Ascending aorta (tissue), 2 donors: ENCODE data around the gene SLIT3. TPM values are rescaled to one million over a fixed set of nuclear protein-coding genes. Genes with fewer than 3 reads are reported as not detected.

Experiments
- DNase-seq, 2 donors: peaks; one replicate each; pipeline ENCODE4 v3.0.0-alpha.2; 2019; ENCODE audit warnings: low spot score in 2 of 2
- H3K27ac ChIP-seq, 2 donors: fragments of 200-600 bp; sonication (generic); one replicate each; pipeline ENCODE4 v1.5.1; 2016 to 2017; ENCODE audit warnings: mild to moderate bottlenecking in 1 of 2
- H3K27me3 ChIP-seq: fragments of 200-600 bp; sonication (generic); one replicate; pipeline ENCODE4 v1.5.1; 2017
- H3K36me3 ChIP-seq, 2 donors: fragments of 200-600 bp; sonication (generic); one replicate each; pipeline ENCODE4 v1.5.1; 2016
- H3K4me1 ChIP-seq, 2 donors: fragments of 200-600 bp; sonication (generic); one replicate each; pipeline ENCODE4 v1.5.1; 2016 to 2017; ENCODE audit warnings: mild to moderate bottlenecking in 1 of 2
- H3K4me3 ChIP-seq, 2 donors: fragments of 200-600 bp; sonication (generic); one replicate each; pipeline ENCODE4 v1.5.1; 2016 to 2017; ENCODE audit warnings: mild to moderate bottlenecking in 1 of 2
- H3K9me3 ChIP-seq, 2 donors: fragments of 200-600 bp; sonication (generic); one replicate each; pipeline ENCODE4 v1.5.1; 2016
- intact Hi-C: fragments of 100-400 bp; cut with DNase I; formaldehyde crosslinking; loops from one replicate; pipeline ENCODE4 v1.15.1; 2023
- total RNA-seq: library from RNA; depleted of rRNA; stranded (reverse); fragments of >200 nt; gene quantifications from one replicate; pipeline ENCODE4 v1.1.0, GENCODE V29; 2016
- TF ChIP-seq, protein P1 (sequence below), 3 experiments: fragments of 200-600 bp in 2 of 3; fragments of 450-650 bp in 1 of 3; sonication (generic) in 2 of 3; IDR thresholded peaks; one replicate each; pipeline ENCODE4 v1.5.1; 2016 to 2019; ENCODE audit warnings: antibody characterized with exemption in 3 of 3, mild to moderate bottlenecking in 1 of 3, moderate library complexity in 1 of 3

The SLIT3 gene
- total RNA-seq, 1 donor from 2014 or later, result 128 TPM

DNA sequence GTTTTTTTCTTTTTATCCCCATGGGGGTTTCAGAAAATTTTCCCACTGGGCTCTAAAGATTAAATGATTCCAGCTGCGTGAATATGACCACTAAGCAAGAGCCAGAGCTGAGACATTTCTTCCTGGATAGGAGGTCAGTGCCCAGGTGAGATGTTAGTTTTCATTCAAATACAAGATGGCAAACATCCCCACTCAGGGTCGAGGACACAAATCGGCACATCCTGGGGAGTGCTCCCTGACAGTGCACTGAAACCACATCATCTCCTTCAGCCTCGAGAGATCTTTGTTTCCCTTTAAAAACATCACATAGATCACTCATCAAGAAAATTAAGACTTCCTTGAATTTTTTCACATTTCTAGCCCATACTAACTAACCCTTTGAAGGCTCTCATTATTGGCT lies 448.6 kb downstream of the SLIT3 start:
- TF ChIP-seq, protein P1, sequence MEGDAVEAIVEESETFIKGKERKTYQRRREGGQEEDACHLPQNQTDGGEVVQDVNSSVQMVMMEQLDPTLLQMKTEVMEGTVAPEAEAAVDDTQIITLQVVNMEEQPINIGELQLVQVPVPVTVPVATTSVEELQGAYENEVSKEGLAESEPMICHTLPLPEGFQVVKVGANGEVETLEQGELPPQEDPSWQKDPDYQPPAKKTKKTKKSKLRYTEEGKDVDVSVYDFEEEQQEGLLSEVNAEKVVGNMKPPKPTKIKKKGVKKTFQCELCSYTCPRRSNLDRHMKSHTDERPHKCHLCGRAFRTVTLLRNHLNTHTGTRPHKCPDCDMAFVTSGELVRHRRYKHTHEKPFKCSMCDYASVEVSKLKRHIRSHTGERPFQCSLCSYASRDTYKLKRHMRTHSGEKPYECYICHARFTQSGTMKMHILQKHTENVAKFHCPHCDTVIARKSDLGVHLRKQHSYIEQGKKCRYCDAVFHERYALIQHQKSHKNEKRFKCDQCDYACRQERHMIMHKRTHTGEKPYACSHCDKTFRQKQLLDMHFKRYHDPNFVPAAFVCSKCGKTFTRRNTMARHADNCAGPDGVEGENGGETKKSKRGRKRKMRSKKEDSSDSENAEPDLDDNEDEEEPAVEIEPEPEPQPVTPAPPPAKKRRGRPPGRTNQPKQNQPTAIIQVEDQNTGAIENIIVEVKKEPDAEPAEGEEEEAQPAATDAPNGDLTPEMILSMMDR (IDR thresholded peaks at IDR 0.05), result no peak
- H3K27me3 ChIP-seq, result no peaks in the 10 kb centered on the region
- no peaks in the 10 kb centered on the region for H3K36me3 ChIP-seq
- no peaks in the 10 kb centered on the region for H3K4me1 ChIP-seq
- no peak overlapping the region for H3K27ac ChIP-seq
- DNase-seq, result no peak
- intact Hi-C loops, result no loop called here
- no peaks in the 10 kb centered on the region for H3K9me3 ChIP-seq
- no peak overlapping the region for H3K4me3 ChIP-seq

DNA sequence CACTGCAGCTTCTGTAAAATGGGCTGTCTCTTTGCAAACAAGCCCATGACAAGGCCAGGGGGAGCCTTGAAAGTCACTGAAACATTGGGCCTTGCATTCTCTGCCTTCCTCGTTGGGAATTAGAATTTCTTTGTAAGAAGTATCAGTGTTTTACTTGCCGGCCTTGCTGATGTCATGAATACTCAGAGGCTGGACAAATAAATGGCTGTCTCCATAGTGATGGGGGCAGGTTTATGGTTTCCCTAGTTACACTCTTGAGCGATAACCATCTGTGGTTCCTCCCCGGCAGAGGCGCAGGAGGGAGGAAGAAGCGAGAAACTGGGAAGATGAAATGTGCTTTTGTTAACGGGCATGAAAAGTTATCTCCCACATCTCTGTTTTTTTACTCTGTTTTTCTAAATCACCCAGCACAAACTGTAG lies 449.0 kb downstream of the SLIT3 start:
- intact Hi-C loops, result no loop called here
- no peaks in the 10 kb centered on the region for H3K9me3 ChIP-seq
- H3K27me3 ChIP-seq, result no peaks in the 10 kb centered on the region
- H3K4me1 ChIP-seq, result no peaks in the 10 kb centered on the region
- no peak overlapping the region for H3K27ac ChIP-seq
- H3K36me3 ChIP-seq, result no peaks in the 10 kb centered on the region
- TF ChIP-seq, protein P1 (IDR thresholded peaks at IDR 0.05), result no peak
- no peak overlapping the region for H3K4me3 ChIP-seq
- DNase-seq, result no peak

DNA sequence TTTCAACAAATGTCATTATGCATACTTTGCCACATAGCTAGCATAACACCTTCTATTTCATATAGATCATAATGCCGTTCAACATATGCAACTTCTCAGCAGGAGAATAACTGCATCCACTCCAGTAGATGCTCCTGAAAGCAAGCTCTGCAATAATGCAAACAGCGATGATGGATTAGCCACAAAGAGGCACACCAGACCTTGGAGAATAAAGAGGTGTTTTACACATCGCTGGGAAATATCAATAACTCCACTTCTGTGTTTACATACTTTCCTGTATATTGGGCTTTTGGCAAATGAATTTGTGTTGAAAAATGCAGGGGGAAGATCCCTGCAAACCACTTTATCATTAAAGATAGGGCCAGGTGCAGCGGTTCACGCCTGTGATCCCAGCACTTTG lies 450.3 kb downstream of the SLIT3 start:
- Histone ChIP-seq H3K9me3 (no peaks in the 10 kb centered on the region), H3K27me3 (no peaks in the 10 kb centered on the region), H3K27ac (no peak overlapping the region), H3K4me1 (no peaks in the 10 kb centered on the region), H3K4me3 (no peak overlapping the region), H3K36me3 (no peaks in the 10 kb centered on the region)
- intact Hi-C loops, result no loop called here
- DNase-seq, result no peak
- TF ChIP-seq, protein P1 (IDR thresholded peaks at IDR 0.05), result no peak

DNA sequence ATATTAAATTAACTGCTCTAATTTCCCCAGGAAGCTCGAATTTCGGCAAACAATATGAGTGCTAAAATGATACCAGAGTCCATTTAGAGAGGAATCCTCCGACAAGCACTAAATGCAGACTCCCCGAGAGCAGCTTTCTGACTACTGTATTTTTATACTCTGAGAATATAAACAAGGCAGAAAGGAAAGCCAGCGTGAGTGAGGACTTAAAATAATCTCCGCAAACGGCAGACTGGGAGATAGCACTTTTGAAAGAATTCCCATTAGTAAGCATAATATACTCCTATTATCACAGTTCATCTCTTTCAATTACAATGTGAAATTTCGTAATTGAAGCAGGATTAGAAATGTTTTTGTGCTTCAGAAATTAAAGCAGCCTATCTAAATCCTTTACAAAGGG lies 452.4 kb downstream of the SLIT3 start:
- Histone ChIP-seq H3K9me3 (no peaks in the 10 kb centered on the region), H3K27me3 (no peaks in the 10 kb centered on the region), H3K4me3 (no peak overlapping the region), H3K4me1 (peaks cover 0 to 3% of the 10 kb centered on the region in 2 donors), H3K36me3 (no peaks in the 10 kb centered on the region), H3K27ac (no peak overlapping the region)
- DNase-seq, result no peak
- TF ChIP-seq, protein P1 (IDR thresholded peaks at IDR 0.05), result no peak
- intact Hi-C loops, result no loop called here

DNA sequence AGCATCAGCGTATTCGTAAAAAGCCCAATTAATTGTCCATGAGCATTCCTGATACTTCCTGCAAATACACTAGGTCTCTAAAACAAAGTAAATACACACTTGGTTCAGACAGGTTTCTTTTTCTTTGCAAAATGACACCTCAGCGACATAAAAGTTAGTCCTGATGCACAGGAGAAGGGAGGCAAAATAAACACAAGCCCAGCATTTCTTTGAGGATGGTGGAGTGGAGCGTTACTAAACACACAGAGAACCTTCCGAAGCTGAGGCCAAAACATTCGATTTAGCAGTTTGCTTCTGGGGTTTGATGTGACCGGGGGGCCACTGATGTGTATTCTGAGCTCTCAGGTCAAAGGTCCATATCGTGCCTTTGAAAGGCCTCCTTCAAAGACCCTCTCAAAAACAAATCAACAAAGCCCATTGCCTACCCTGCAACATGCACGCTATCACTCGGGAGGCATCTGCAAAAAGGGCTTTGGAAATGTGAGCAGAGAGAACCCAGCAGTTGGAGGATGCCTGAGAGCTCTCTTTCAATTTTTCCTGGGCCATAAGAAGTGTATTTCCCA lies 453.3 kb downstream of the SLIT3 start:
- Histone ChIP-seq H3K27ac (no peak overlapping the region), H3K4me3 (no peak overlapping the region), H3K27me3 (no peaks in the 10 kb centered on the region), H3K36me3 (no peaks in the 10 kb centered on the region), H3K9me3 (no peaks in the 10 kb centered on the region), H3K4me1 (peaks cover 0 to 3% of the 10 kb centered on the region in 2 donors)
- TF ChIP-seq, protein P1 (IDR thresholded peaks at IDR 0.05), result no peak
- intact Hi-C loops, result no loop called here
- peak in 1 of 2 donors; percentile 16 for DNase-seq

DNA sequence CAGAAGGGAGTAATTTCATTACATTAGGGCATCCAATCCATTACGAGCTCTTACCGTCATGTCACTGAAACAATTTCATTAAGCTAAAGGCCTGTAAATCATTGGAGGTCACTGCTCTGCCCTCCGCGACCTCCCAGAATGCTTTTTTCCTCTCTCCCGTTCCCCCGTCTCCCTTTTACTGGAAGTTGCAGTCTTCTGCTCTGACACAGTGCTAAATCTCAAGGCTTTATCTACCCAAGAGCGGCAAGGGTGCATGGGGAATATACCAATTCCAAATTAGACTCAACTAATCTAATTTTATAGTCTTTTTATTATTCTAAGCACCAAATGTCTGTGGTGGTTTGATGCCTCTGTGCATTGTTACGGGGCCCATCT lies 456.0 kb downstream of the SLIT3 start:
- Histone ChIP-seq H3K27me3 (no peaks in the 10 kb centered on the region), H3K27ac (no peak overlapping the region), H3K9me3 (no peaks in the 10 kb centered on the region), H3K4me3 (no peak overlapping the region), H3K4me1 (peaks cover 0 to 3% of the 10 kb centered on the region in 2 donors), H3K36me3 (no peaks in the 10 kb centered on the region)
- TF ChIP-seq, protein P1 (IDR thresholded peaks at IDR 0.05), result no peak
- intact Hi-C loops, result no loop called here
- peak in 1 of 2 donors; percentile 9 for DNase-seq
